Measurements from ENCODE around the gene PTGR3. TPM values are rescaled to one million over a fixed set of nuclear protein-coding genes. Genes with fewer than 3 reads are reported as not detected.

PTGR3 gene
- total and polyA plus RNA-seq, 8 donors: 7.2 to 23.0 (median 18.1) TPM

GRCh38 chr18:75249175-75249518, 40.2 kb upstream of the PTGR3 start:
- Histone ChIP-seq H3K27me3 (no peaks in the 10 kb centered on the region), H3K9me3 (no peaks in the 10 kb centered on the region), H3K27ac (peak overlapping the region in 1 of 4 donors; percentile 79), H3K4me3 (no peak overlapping the region), H3K4me1 (peaks cover 0 to 21% (median 6%) of the 10 kb centered on the region in 3 donors), H3K36me3 (no peaks in the 10 kb centered on the region)
- no peak for ATAC-seq
- no peak for DNase-seq
- WGBS, 2 donors: 97 to 98% methylated on average over 9 of the region's 9 CpGs
- TF ChIP-seq CTCF (IDR thresholded peaks at IDR 0.05): no peak
- intact Hi-C loops (cut with DNase I): no loop called here
- FAIRE-seq: no peak

GRCh38 chr18:75248426-75249174, 39.7 kb upstream of the PTGR3 start:
- peaks cover 0 to 18% (median 6%) of the 10 kb centered on the region in 3 donors for H3K4me1 ChIP-seq
- H3K27me3 ChIP-seq: no peaks in the 10 kb centered on the region
- intact Hi-C loops (cut with DNase I): no loop called here
- H3K4me3 ChIP-seq: peak overlapping the region in 1 of 4 donors; percentile 28
- H3K36me3 ChIP-seq: no peaks in the 10 kb centered on the region
- FAIRE-seq: no peak
- DNase-seq: peak in 1 of 6 donors; percentile 75
- H3K27ac ChIP-seq: peak overlapping the region in 3 of 4 donors; percentile 38 to 79 (median 70)
- 80 to 86% methylated on average over 19 to 20 of the region's 20 CpGs for WGBS, 2 donors
- TF ChIP-seq CTCF (IDR thresholded peaks at IDR 0.05): no peak
- no peaks in the 10 kb centered on the region for H3K9me3 ChIP-seq
- ATAC-seq: peak in 2 of 4 donors; percentile 8 to 15

- Histone ChIP-seq H3K27me3 (no peaks in the 10 kb centered on the region), H3K4me1 (peaks cover 0 to 13% (median 6%) of the 10 kb centered on the region in 3 donors), H3K9me3 (no peaks in the 10 kb centered on the region), H3K27ac (peak overlapping the region in 3 of 4 donors; percentile 38 to 79 (median 70)), H3K4me3 (peak overlapping the region in 3 of 4 donors; percentile 1 to 28 (median 24)), H3K36me3 (no peaks in the 10 kb centered on the region)
- intact Hi-C loops (cut with DNase I): no loop called here
- WGBS, 2 donors: 21 to 25% methylated on average over 8 of the region's 8 CpGs
- DNase-seq (no peak), ATAC-seq (peak; percentile 57 to 80 (median 77)), FAIRE-seq (peak; percentile 94)
- no peak for TF ChIP-seq CTCF (IDR thresholded peaks at IDR 0.05)
These were observed 38.9 kb upstream of the PTGR3 start for GRCh38 chr18:75247611-75248421.

- H3K27me3 ChIP-seq: no peaks in the 10 kb centered on the region
- intact Hi-C loops (cut with DNase I): no loop called here
- no peak for TF ChIP-seq CTCF (IDR thresholded peaks at IDR 0.05)
- H3K4me1 ChIP-seq: peaks cover 0 to 10% (median 6%) of the 10 kb centered on the region in 3 donors
- H3K27ac ChIP-seq: peak overlapping the region in 3 of 4 donors; percentile 38 to 79 (median 70)
- peak overlapping the region in 2 of 4 donors; percentile 24 to 28 for H3K4me3 ChIP-seq
- no peak for DNase-seq
- no peak for FAIRE-seq
- no peaks in the 10 kb centered on the region for H3K36me3 ChIP-seq
- ATAC-seq: peak in 3 of 4 donors; percentile 4 to 17 (median 9)
- no peaks in the 10 kb centered on the region for H3K9me3 ChIP-seq
- WGBS, 2 donors: 74 to 76% methylated on average over 10 of the region's 10 CpGs
These were observed 38.0 kb upstream of the PTGR3 start for GRCh38 chr18:75246721-75247610.

All from pancreas (tissue), 10 donors.